SK-N-SH treated with all-trans-retinoic acid at 6 μM for 48 hours (cell line): ENCODE data around the gene ZNF776.
"Not testable (repeated sequence)": the region's sequence is repeated elsewhere in the genome, so short reads cannot be mapped to it uniquely, and the experiment has no call there.

Experiments
- ATAC-seq: fragments of 200-7000 bp; cut with Tn5 transposase; 3 replicates; pipeline ENCODE4 v1.9.1; 2020; ENCODE audit warnings: mild to moderate bottlenecking, moderate library complexity
- ARNTL ChIP-seq: fragments of 450-650 bp; formaldehyde crosslinking; IDR thresholded peaks from 2 replicates; pipeline ENCODE4 v1.5.0; 2020; ENCODE audit warnings: low read depth, mild to moderate bottlenecking, moderate library complexity, borderline replicate concordance
- BACH2 ChIP-seq: fragments of 250-450 bp; sonication (Bioruptor Pico); IDR thresholded peaks from 2 replicates; pipeline ENCODE4 v1.9.0; 2021; ENCODE audit warnings: mild to moderate bottlenecking, borderline replicate concordance
- CSDC2 ChIP-seq: fragments of 250-450 bp; sonication (Bioruptor Pico); IDR thresholded peaks from 2 replicates; pipeline ENCODE4 v1.5.0; 2020; ENCODE audit warnings: mild to moderate bottlenecking, moderate library complexity
- ESRRG ChIP-seq: fragments of 250-450 bp; sonication (Bioruptor Pico); IDR thresholded peaks from 2 replicates; pipeline ENCODE4 v1.6.1; 2021; ENCODE audit warnings: mild to moderate bottlenecking
- ISL1 ChIP-seq: fragments of 250-450 bp; sonication (Bioruptor Pico); IDR thresholded peaks from 2 replicates; pipeline ENCODE4 v2.1.2; 2022; ENCODE audit warnings: mild to moderate bottlenecking, moderate library complexity
- OSR1 ChIP-seq: fragments of 250-450 bp; sonication (Bioruptor Pico); IDR thresholded peaks from 2 replicates; pipeline ENCODE4 v1.8.0; 2022; ENCODE audit warnings: moderate library complexity, mild to moderate bottlenecking, inconsistent platforms
- PPARA ChIP-seq: fragments of 250-450 bp; sonication (Bioruptor Pico); IDR thresholded peaks from 2 replicates; pipeline ENCODE4 v1.5.0; 2020; ENCODE audit warnings: mild to moderate bottlenecking, borderline replicate concordance
- RARB ChIP-seq: fragments of 250-450 bp; sonication (Bioruptor Pico); IDR thresholded peaks from 2 replicates; pipeline ENCODE4 v1.8.0; 2021; ENCODE audit warnings: mild to moderate bottlenecking, moderate library complexity
- SNAI2 ChIP-seq: fragments of 250-450 bp; sonication (Bioruptor Pico); IDR thresholded peaks from 2 replicates; pipeline ENCODE4 v1.5.0; 2020; ENCODE audit warnings: mild to moderate bottlenecking, moderate library complexity
- TCF4 ChIP-seq: fragments of 250-450 bp; sonication (Bioruptor Pico); IDR thresholded peaks from 2 replicates; pipeline ENCODE4 v1.8.0; 2021; ENCODE audit warnings: mild to moderate bottlenecking, moderate library complexity, borderline replicate concordance
- TOX ChIP-seq: fragments of 250-450 bp; sonication (Bioruptor Pico); IDR thresholded peaks from 2 replicates; pipeline ENCODE4 v1.8.0; 2021; ENCODE audit warnings: mild to moderate bottlenecking, moderate library complexity, borderline replicate concordance
- ZC3H10 ChIP-seq: fragments of 250-450 bp; sonication (Bioruptor Pico); IDR thresholded peaks from 2 replicates; pipeline ENCODE4 v1.5.1; 2021; ENCODE audit warnings: mild to moderate bottlenecking, moderate library complexity
- ZFP3 ChIP-seq: fragments of 250-450 bp; sonication (Bioruptor Pico); IDR thresholded peaks from 2 replicates; pipeline ENCODE4 v1.5.0; 2020; ENCODE audit warnings: mild to moderate bottlenecking, moderate library complexity
- ZFP30 ChIP-seq: fragments of 450-650 bp; formaldehyde crosslinking; IDR thresholded peaks from 2 replicates; pipeline ENCODE4 v1.5.0; 2022; ENCODE audit warnings: mild to moderate bottlenecking, moderate library complexity
- ZNF565 ChIP-seq: fragments of 450-650 bp; formaldehyde crosslinking; conservative IDR thresholded peaks from 2 replicates; pipeline ENCODE4 v1.5.0; 2020; ENCODE audit warnings: low read depth, mild to moderate bottlenecking, moderate library complexity
- ZNF70 ChIP-seq: fragments of 450-650 bp; formaldehyde crosslinking; IDR thresholded peaks from 2 replicates; pipeline ENCODE4 v1.5.0; 2020; ENCODE audit warnings: mild to moderate bottlenecking, moderate library complexity
- TF ChIP-seq, protein P1 (sequence below): fragments of 250-450 bp; sonication (Bioruptor Pico); IDR thresholded peaks from 2 replicates; pipeline ENCODE4 v1.8.0; 2020; ENCODE audit warnings: mild to moderate bottlenecking, moderate library complexity, borderline replicate concordance
- TF ChIP-seq, protein P2 (sequence below): fragments of 250-450 bp; sonication (Bioruptor Pico); IDR thresholded peaks from 2 replicates; pipeline ENCODE4 v1.5.1; 2021; ENCODE audit warnings: mild to moderate bottlenecking, moderate library complexity
- TF ChIP-seq, protein P3 (sequence below): fragments of 250-450 bp; sonication (Bioruptor Pico); IDR thresholded peaks from 2 replicates; pipeline ENCODE4 v1.8.0; 2021; ENCODE audit warnings: low read depth, mild to moderate bottlenecking, moderate library complexity, borderline replicate concordance

Gene ZNF776

GRCh38 chr19:57786906-57787305, 40.3 kb downstream of the ZNF776 start:
- TF ChIP-seq CSDC2 (CRISPR knock-in tag): no peak
- TF ChIP-seq ZNF565: no peak
- TF ChIP-seq, protein P1, sequence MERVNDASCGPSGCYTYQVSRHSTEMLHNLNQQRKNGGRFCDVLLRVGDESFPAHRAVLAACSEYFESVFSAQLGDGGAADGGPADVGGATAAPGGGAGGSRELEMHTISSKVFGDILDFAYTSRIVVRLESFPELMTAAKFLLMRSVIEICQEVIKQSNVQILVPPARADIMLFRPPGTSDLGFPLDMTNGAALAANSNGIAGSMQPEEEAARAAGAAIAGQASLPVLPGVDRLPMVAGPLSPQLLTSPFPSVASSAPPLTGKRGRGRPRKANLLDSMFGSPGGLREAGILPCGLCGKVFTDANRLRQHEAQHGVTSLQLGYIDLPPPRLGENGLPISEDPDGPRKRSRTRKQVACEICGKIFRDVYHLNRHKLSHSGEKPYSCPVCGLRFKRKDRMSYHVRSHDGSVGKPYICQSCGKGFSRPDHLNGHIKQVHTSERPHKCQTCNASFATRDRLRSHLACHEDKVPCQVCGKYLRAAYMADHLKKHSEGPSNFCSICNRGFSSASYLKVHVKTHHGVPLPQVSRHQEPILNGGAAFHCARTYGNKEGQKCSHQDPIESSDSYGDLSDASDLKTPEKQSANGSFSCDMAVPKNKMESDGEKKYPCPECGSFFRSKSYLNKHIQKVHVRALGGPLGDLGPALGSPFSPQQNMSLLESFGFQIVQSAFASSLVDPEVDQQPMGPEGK (CRISPR knock-in tag): no peak
- TF ChIP-seq ZFP3 (CRISPR knock-in tag): no peak
- TF ChIP-seq, protein P2, sequence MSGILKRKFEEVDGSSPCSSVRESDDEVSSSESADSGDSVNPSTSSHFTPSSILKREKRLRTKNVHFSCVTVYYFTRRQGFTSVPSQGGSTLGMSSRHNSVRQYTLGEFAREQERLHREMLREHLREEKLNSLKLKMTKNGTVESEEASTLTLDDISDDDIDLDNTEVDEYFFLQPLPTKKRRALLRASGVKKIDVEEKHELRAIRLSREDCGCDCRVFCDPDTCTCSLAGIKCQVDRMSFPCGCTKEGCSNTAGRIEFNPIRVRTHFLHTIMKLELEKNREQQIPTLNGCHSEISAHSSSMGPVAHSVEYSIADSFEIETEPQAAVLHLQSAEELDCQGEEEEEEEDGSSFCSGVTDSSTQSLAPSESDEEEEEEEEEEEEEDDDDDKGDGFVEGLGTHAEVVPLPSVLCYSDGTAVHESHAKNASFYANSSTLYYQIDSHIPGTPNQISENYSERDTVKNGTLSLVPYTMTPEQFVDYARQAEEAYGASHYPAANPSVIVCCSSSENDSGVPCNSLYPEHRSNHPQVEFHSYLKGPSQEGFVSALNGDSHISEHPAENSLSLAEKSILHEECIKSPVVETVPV (CRISPR knock-in tag): no peak
- TF ChIP-seq ESRRG (CRISPR knock-in tag): no peak
- ATAC-seq: no peak

DNA sequence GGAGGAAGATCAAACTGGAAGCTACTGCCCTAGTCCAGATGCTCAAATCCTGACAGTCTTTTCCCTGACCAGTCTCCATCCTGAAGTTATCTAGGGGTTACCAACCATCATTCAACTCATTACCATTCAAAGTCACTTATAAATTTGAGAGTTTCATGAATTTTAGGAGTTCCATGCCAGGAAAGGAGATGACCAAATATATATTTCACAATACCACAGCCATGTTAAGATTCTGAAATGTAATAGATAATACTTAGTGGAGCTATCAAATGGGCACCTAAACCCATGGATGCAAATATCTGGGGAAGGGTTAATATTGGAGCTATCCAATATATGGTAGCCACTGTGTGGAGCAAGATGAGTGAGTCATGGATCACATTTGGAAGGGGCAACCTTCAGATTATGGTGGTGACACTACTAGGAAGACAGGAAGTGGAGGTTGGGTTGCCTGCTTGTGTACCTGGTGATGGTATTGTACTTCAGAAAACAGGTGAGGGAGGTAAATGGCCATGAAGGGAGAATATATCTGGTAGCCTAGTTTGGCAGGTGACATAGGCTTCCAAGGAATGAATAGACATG, 41.6 kb downstream of the ZNF776 start:
- no peak for ATAC-seq
- TF ChIP-seq PPARA (CRISPR knock-in tag) (no peak), BACH2 (no peak), SNAI2 (CRISPR knock-in tag) (no peak), RARB (CRISPR knock-in tag) (no peak), ZNF565 (no peak), ZFP3 (CRISPR knock-in tag) (no peak), TCF4 (no peak), CSDC2 (CRISPR knock-in tag) (no peak)
- TF ChIP-seq, protein P3, sequence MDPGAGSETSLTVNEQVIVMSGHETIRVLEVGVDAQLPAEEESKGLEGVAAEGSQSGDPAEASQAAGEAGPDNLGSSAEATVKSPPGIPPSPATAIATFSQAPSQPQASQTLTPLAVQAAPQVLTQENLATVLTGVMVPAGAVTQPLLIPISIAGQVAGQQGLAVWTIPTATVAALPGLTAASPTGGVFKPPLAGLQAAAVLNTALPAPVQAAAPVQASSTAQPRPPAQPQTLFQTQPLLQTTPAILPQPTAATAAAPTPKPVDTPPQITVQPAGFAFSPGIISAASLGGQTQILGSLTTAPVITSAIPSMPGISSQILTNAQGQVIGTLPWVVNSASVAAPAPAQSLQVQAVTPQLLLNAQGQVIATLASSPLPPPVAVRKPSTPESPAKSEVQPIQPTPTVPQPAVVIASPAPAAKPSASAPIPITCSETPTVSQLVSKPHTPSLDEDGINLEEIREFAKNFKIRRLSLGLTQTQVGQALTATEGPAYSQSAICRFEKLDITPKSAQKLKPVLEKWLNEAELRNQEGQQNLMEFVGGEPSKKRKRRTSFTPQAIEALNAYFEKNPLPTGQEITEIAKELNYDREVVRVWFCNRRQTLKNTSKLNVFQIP (CRISPR knock-in tag): no peak
- TF ChIP-seq, protein P1 (CRISPR knock-in tag): no peak
- TF ChIP-seq, all 23 proteins: peak for 0

GRCh38 chr19:57789288-57789687, 42.7 kb downstream of the ZNF776 start:
- TF ChIP-seq, protein P3 (CRISPR knock-in tag): no peak
- TF ChIP-seq, protein P1 (CRISPR knock-in tag): no peak
- TF ChIP-seq BACH2 (no peak), TCF4 (no peak), OSR1 (CRISPR knock-in tag) (no peak), ZNF70 (CRISPR knock-in tag) (no peak), ZNF565 (no peak), SNAI2 (CRISPR knock-in tag) (no peak), ZFP30 (CRISPR knock-in tag) (no peak), ISL1 (CRISPR knock-in tag) (no peak), ESRRG (CRISPR knock-in tag) (no peak), ARNTL (no peak), ZC3H10 (CRISPR knock-in tag) (no peak), TOX (CRISPR knock-in tag) (no peak), ZFP3 (CRISPR knock-in tag) (no peak)
- TF ChIP-seq, protein P2 (CRISPR knock-in tag): no peak
- ATAC-seq: no peak

GRCh38 chr19:57796580-57796979, 50.0 kb downstream of the ZNF776 start:
- ATAC-seq: not testable (repeated sequence)
